Right lobe of liver (tissue), 4 donors: ENCODE measurements around the gene PARM1.

Source experiments
- CTCF ChIP-seq, 4 donors: fragments of 200-600 bp in 3 of 4; fragments of 450-650 bp in 1 of 4; IDR thresholded peaks; one replicate each; pipeline versions ENCODE4 v1.5.1 to v1.8.0; 2016 to 2022; ENCODE audit warnings: antibody characterized with exemption in 4 of 4, mild to moderate bottlenecking in 2 of 4
- POLR2A ChIP-seq: fragments of 450-650 bp; IDR thresholded peaks from one replicate; pipeline ENCODE4 v1.6.1; 2017; ENCODE audit warnings: antibody characterized with exemption, mild to moderate bottlenecking
- donor health status: DM: no; HTN: no; CAD: no.
- donor health status: DM: no; HTN: no; CAD: no.
- donor health status: DM: no; HTN: yes; CAD: no.

- TF ChIP-seq POLR2A (no peak), CTCF (IDR thresholded peaks at IDR 0.05) (no peak)
Measured at GRCh38 chr4:74904509-74905065, 28.3 kb upstream of the PARM1 start.
